Fibroblast of peridontal ligament (primary cell): ENCODE data around the gene PIP4P1.
"Not testable (repeated sequence)": the region's sequence is repeated elsewhere in the genome, so short reads cannot be mapped to it uniquely, and the experiment has no call there.

ENCODE experiments used
- DNase-seq: peaks from one replicate; pipeline ENCODE4 v3.0.0-alpha.2; 2010; ENCODE audit errors: extremely low read depth

Gene PIP4P1

GRCh38 chr14:20461225-20462141 lies at the start of gene PIP4P1:
Gene PIP4P1 (minus strand): TSS chr14:20461434. CDS start chr14:20461325, 109 bp downstream.
- peak; percentile 100 for DNase-seq

DNA sequence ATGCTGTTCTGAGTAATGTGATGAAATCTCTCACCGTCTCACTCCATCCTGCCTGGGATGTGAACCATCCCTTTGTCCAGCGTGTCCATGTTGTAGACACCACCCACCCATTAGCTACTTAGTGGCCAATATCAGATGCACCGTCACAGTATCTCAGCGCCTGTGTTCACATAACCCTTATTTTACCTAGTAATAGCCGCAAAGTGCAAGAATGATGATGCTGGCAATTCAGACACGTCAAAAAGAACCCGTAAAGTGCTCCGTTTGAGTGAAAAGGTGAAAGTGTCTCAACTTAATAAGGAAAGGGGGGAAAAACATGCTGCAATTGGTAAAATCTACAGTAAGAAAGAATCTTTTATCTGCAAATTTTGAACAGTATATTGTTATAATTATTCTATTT lies 47.1 kb upstream of the PIP4P1 start:
- no peak for DNase-seq

GRCh38 chr14:20507537-20507936 lies 46.3 kb upstream of the PIP4P1 start:
- DNase-seq = not testable (repeated sequence)

DNA sequence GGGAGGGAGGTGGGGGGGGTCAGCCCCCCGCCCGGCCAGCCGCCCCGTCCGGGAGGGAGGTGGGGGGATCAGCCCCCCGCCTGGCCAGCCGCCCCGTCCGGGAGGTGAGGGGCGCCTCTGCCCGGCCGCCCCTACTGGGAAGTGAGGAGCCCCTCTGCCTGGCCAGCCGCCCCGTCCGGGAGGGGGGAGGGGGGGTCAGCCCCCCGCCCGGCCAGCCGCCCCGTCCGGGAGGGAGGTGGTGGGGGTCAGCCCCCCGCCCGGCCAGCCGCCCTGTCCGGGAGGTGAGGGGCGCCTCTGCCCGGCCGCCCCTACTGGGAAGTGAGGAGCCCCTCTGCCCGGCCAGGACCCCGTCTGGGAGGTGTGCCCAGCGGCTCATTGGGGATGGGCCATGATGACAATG lies 45.5 kb upstream of the PIP4P1 start:
- DNase-seq = not testable (repeated sequence)

DNA sequence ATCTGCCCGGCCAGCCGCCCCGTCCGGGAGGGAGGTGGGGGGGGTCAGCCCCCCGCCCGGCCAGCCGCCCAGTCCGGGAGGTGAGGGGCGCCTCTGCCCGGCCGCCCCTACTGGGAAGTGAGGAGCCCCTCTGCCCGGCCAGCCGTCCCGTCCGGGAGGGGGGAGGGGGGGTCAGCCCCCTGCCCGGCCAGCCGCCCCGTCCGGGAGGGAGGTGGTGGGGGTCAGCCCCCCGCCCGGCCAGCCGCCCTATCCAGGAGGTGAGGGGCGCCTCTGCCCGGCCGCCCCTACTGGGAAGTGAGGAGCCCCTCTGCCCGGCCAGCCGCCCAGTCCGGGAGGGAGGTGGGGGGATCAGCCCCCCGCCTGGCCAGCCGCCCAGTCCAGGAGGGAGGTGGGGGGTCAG lies 45.0 kb upstream of the PIP4P1 start:
- not testable (repeated sequence) for DNase-seq

GRCh38 chr14:20503898-20504297 lies 42.7 kb upstream of the PIP4P1 start:
- DNase-seq = peak; percentile 40

- peak; percentile 68 for DNase-seq
Measured at GRCh38 chr14:20501346-20501745, 40.1 kb upstream of the PIP4P1 start.

- DNase-seq = peak; percentile 54
Measured at GRCh38 chr14:20499881-20500280, 38.6 kb upstream of the PIP4P1 start.

GRCh38 chr14:20499108-20499507 lies 37.9 kb upstream of the PIP4P1 start:
- DNase-seq = no peak

DNA sequence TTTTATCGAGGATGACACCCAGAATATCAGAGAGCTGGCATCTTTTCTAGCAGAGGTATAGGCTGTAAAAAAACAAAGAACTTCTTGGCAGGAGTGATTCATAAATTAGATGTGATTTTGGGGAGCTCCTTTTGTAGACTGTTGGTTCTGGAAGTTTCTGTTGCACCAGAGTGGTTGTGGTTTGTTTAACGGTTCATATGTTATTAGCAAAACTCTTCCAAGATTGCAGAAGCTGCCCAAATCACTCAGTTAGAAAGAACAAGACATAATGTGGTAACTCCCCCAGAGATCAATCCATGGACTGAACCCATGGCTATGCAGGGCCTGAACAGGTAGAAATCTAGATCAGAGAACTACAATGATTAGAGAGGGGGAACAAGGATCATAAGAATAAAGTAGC lies 37.4 kb upstream of the PIP4P1 start:
- DNase-seq = no peak

- peak; percentile 62 for DNase-seq
Measured at GRCh38 chr14:20494935-20495766, 33.9 kb upstream of the PIP4P1 start.

GRCh38 chr14:20493634-20494033 lies 32.4 kb upstream of the PIP4P1 start:
- DNase-seq = no peak

- peak; percentile 72 for DNase-seq
Measured at GRCh38 chr14:20492486-20492885, 31.3 kb upstream of the PIP4P1 start.

DNA sequence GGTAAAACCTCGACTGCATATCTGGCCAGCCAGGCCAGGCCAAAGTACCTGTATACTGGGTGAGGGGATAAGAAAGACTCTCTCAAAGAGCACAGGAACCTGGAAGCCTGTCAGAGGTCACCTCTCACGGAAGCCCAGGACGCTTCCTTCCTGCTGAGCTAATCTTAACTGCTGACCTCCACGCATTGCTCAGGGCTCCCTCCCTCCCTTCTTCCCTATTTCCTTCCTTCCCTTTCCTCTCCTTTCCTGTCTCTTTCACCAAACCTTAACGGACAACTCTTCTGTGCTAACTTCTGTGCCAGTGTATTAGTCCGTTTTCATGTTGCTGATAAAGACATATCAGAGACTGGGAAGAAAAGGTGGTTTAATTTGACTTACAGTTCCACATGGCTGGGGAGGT lies 29.3 kb upstream of the PIP4P1 start:
- DNase-seq = no peak

- peak; percentile 66 for DNase-seq
Measured at GRCh38 chr14:20489093-20489994, 28.1 kb upstream of the PIP4P1 start.

DNA sequence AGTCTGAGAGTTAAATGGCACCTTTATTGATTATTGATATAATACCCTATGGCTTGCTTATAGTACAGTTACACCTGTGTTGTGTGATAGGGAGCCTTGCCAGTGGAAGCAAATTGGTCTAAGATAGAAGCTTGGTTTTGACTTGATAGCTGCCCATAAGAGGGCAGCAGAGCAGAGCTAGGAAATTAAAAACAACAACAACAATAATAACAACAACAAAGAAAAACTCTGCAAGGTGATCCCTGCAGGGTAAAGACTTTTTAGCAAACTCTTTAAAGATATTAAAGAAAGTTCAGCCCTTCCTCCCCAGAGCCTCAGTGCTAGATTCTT lies 26.1 kb upstream of the PIP4P1 start:
- DNase-seq = no peak

DNA sequence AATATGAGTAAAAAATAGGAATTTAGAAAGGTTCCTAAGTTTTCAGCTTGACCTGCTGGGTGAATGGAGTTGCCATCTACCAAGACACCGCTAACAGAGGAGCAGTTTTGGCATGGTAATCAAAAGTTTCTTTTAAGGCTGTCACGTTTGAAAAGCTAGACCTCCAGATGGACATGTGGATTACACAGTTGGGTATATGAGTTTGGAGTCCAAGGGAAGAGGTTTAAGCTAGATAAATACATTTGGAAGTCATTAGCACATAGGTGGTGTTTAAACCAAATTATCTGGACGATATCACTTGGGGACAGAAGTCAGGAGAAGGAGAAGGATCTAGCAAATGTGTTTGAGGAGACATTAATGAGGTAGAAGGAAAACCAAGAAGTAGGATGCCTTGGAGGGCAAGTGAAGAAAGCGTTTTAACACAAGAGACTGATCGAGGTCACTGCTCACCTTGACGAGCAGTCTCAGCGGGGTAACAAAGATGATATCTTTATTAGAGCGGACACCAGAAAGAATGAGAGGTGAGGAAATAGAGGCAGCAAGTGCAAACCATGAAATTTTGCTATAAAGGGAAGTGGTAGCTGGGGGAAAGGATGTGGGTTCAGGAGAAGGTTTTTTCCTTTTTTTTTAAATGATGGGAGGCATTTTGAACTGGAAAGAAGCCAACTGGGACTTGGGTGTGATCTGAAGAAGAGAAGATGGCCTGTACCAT lies 25.6 kb upstream of the PIP4P1 start:
- DNase-seq = no peak

DNA sequence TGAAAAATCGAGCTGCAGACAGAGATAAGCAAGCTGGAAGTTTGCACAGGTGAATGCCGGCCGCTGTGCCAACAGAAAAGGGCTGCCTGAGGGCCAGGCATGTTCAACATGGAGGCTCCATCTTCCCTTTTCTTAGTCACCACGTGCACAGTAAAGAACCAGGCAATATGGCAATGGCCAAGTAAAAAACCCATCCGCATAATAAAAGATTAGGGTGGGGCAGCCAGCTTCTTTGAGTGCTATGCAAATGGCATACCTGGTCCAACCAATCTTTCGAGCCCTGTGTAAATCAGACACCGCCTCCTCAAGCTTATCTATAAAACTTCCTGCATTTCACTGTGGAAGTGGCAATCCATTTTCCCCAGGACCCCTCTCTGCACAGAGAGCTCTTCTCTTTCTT lies 24.7 kb upstream of the PIP4P1 start:
- DNase-seq = no peak

GRCh38 chr14:20482382-20482781 lies 21.1 kb upstream of the PIP4P1 start:
- DNase-seq = no peak

DNA sequence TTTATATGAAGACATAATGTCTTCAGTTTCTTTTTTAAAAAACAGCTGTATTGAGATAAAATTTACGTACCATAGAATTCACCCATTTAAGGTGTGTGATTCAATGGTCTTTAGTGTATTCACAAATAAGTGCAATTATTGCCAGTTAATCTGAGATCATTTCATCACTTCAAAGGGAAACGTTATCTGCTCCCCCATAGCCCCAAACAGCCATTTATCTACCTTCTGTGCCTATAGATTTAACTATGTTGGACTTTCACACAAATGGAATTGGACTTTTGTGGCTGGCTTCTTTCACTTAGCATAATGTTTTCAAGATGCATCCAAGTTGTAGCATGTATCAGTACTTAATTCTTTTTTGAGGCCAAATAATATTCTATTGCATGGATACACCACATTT lies 17.7 kb upstream of the PIP4P1 start:
- no peak for DNase-seq

DNA sequence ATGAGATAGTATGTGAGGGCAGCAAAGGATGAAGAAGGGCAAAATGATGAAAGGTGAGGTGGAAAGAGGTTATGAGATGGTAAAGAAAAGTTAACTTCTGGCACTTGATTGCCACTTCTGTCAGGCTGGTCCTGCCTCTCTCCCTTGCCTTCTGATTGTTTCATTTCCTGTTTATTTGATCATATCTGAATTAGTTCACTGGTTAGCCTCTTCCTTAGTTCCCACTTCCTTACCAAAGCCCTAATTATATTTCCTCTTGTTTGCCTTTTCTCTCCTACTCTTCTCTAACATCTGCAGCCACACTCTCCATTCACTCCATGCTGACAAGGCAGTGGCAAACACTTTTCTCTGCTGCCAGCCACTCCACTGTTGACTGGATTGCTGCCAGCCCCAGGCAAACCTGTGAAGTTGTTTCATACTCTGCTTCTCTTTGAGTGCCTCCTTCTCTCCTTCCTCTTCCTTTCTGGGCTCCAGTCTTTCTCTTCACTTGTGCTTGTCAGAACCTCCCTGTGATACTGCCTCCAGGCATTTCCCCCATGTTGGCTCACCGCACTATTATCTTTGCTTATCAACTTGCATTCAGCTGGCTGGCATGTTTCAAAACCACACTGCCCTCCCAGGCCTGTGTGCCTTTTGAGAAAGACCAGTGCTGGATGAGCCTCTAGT lies 16.1 kb upstream of the PIP4P1 start:
- peak; percentile 32 for DNase-seq
